ENCODE measurements around the gene COL1A1. TPM values are rescaled to one million over a fixed set of nuclear protein-coding genes. Genes with fewer than 3 reads are reported as not detected.

Gene COL1A1
- total and polyA plus RNA-seq, 2 experiments from 2014 or later = 6,472 to 15,283 TPM

- Histone ChIP-seq H2AFZ (no peak overlapping the region), H3K27me3 (replicated peaks; ENCODE audit: insufficient read depth) (no peaks in the 10 kb centered on the region), H3K79me2 (ENCODE audit: insufficient read depth) (no peaks in the 10 kb centered on the region), H3K9me2 (ENCODE audit: insufficient read depth) (no peaks in the 10 kb centered on the region), H3K9ac (no peak overlapping the region), H4K20me1 (ENCODE audit: insufficient read depth) (no peaks in the 10 kb centered on the region), H3F3A (ENCODE audit: insufficient read depth) (peaks cover 6% of the 10 kb centered on the region; the same call in 1 of the 2 replicates), H3K4me1 (ENCODE audit: insufficient read depth) (0 out of 2 replicates have a peak, but pooled peaks cover 3% of the 10 kb centered on the region), H3K27ac (no peak overlapping the region), H3K9me3 (ENCODE audit: low read depth) (no peaks in the 10 kb centered on the region), H3K4me2 (ENCODE audit: unreplicated experiment) (no peak overlapping the region), H3K36me3 (ENCODE audit: low read depth) (no peaks in the 10 kb centered on the region), H3K4me3 (no peak overlapping the region)
- TF ChIP-seq EZH2phosphoT487 (IDR thresholded peaks at IDR 0.05; ENCODE audit: insufficient read depth, low read depth) (no peak), EZH2 (IDR thresholded peaks at IDR 0.05; ENCODE audit: insufficient read depth, poor library complexity, severe bottlenecking) (no peak)
- no peak for DNase-seq
- WGBS, 2 experiments (ENCODE audit: low coverage in 1 of 2, low lambda C conversion rate in 2 of 2, missing lambda C conversion rate in 2 of 2) = 77 to 97% methylated on average over 3 of the region's 3 CpGs
- in situ Hi-C loops (cut with MboI) = no loop called here
Observed at GRCh38 chr17:50165466-50165865, 36.0 kb downstream of the COL1A1 start.

GRCh38 chr17:50165066-50165465, 36.4 kb downstream of the COL1A1 start:
- Histone ChIP-seq H3K4me2 (ENCODE audit: unreplicated experiment) (no peak overlapping the region), H3F3A (ENCODE audit: insufficient read depth) (peaks cover 6% of the 10 kb centered on the region; the same call in 1 of the 2 replicates), H3K4me3 (no peak overlapping the region), H3K9me3 (ENCODE audit: low read depth) (no peaks in the 10 kb centered on the region), H3K4me1 (ENCODE audit: insufficient read depth) (0 out of 2 replicates have a peak, but pooled peaks cover 3% of the 10 kb centered on the region), H3K9ac (no peak overlapping the region), H2AFZ (no peak overlapping the region), H3K27ac (no peak overlapping the region), H3K27me3 (replicated peaks; ENCODE audit: insufficient read depth) (no peaks in the 10 kb centered on the region), H3K36me3 (ENCODE audit: low read depth) (no peaks in the 10 kb centered on the region), H3K79me2 (ENCODE audit: insufficient read depth) (no peaks in the 10 kb centered on the region), H3K9me2 (ENCODE audit: insufficient read depth) (no peaks in the 10 kb centered on the region), H4K20me1 (ENCODE audit: insufficient read depth) (no peaks in the 10 kb centered on the region)
- WGBS, 2 experiments (ENCODE audit: low coverage in 1 of 2, low lambda C conversion rate in 2 of 2, missing lambda C conversion rate in 2 of 2) = 88 to 92% methylated on average over 9 of the region's 9 CpGs
- no peak for DNase-seq
- in situ Hi-C loops (cut with MboI) = no loop called here
- TF ChIP-seq EZH2 (IDR thresholded peaks at IDR 0.05; ENCODE audit: insufficient read depth, poor library complexity, severe bottlenecking) (no peak), EZH2phosphoT487 (IDR thresholded peaks at IDR 0.05; ENCODE audit: insufficient read depth, low read depth) (no peak)

- Histone ChIP-seq H2AFZ (no peak overlapping the region), H3K27ac (no peak overlapping the region), H3F3A (ENCODE audit: insufficient read depth) (peaks cover 3% of the 10 kb centered on the region; the same call in 1 of the 2 replicates), H3K4me1 (ENCODE audit: insufficient read depth) (0 out of 2 replicates have a peak, but pooled peaks cover 3% of the 10 kb centered on the region), H3K9me2 (ENCODE audit: insufficient read depth) (no peaks in the 10 kb centered on the region), H3K36me3 (ENCODE audit: low read depth) (no peaks in the 10 kb centered on the region), H3K27me3 (replicated peaks; ENCODE audit: insufficient read depth) (no peaks in the 10 kb centered on the region), H3K4me3 (no peak overlapping the region), H3K9me3 (ENCODE audit: low read depth) (no peaks in the 10 kb centered on the region), H3K4me2 (ENCODE audit: unreplicated experiment) (no peak overlapping the region), H4K20me1 (ENCODE audit: insufficient read depth) (no peaks in the 10 kb centered on the region), H3K79me2 (ENCODE audit: insufficient read depth) (no peaks in the 10 kb centered on the region), H3K9ac (no peak overlapping the region)
- no peak for DNase-seq
- WGBS, 2 experiments (ENCODE audit: low coverage in 1 of 2, low lambda C conversion rate in 2 of 2, missing lambda C conversion rate in 2 of 2) = 92 to 95% methylated on average over 2 of the region's 2 CpGs
- in situ Hi-C loops (cut with MboI) = no loop called here
- TF ChIP-seq EZH2 (IDR thresholded peaks at IDR 0.05; ENCODE audit: insufficient read depth, poor library complexity, severe bottlenecking) = no peak
Observed at GRCh38 chr17:50164697-50164988, 36.8 kb downstream of the COL1A1 start.

GRCh38 chr17:50163843-50164696, 37.4 kb downstream of the COL1A1 start:
- TF ChIP-seq EZH2phosphoT487 (IDR thresholded peaks at IDR 0.05; ENCODE audit: insufficient read depth, low read depth) = no peak
- no peak for TF ChIP-seq EZH2 (IDR thresholded peaks at IDR 0.05; ENCODE audit: insufficient read depth, poor library complexity, severe bottlenecking)
- no peaks in the 10 kb centered on the region for H3K9me3 ChIP-seq (ENCODE audit: low read depth)
- in situ Hi-C loops (cut with MboI) = no loop called here
- no peak overlapping the region for H3K4me2 ChIP-seq (ENCODE audit: unreplicated experiment)
- no peak overlapping the region for H2AFZ ChIP-seq
- H3K4me3 ChIP-seq = no peak overlapping the region
- H3K27ac ChIP-seq = no peak overlapping the region
- no peaks in the 10 kb centered on the region for H3K27me3 ChIP-seq (replicated peaks; ENCODE audit: insufficient read depth)
- no peaks in the 10 kb centered on the region for H3K9me2 ChIP-seq (ENCODE audit: insufficient read depth)
- DNase-seq = no peak
- H4K20me1 ChIP-seq (ENCODE audit: insufficient read depth) = no peaks in the 10 kb centered on the region
- no peak overlapping the region for H3K9ac ChIP-seq
- 82 to 88% methylated on average over 11 of the region's 11 CpGs for WGBS, 2 experiments (ENCODE audit: low coverage in 1 of 2, low lambda C conversion rate in 2 of 2, missing lambda C conversion rate in 2 of 2)
- H3K36me3 ChIP-seq (ENCODE audit: low read depth) = no peaks in the 10 kb centered on the region
- H3F3A ChIP-seq (ENCODE audit: insufficient read depth) = no peaks in the 10 kb centered on the region; the same call in 1 of the 2 replicates
- 0 out of 2 replicates have a peak, but pooled peaks cover 3% of the 10 kb centered on the region for H3K4me1 ChIP-seq (ENCODE audit: insufficient read depth)
- no peaks in the 10 kb centered on the region for H3K79me2 ChIP-seq (ENCODE audit: insufficient read depth)
